HFFc6 (cell line): Measurements from ENCODE around the gene CCL16. TPM values are rescaled to one million over a fixed set of nuclear protein-coding genes. Genes with fewer than 3 reads are reported as not detected.

Experiments used
- DNase-seq: peaks from one replicate; pipeline ENCODE4 v3.0.0-alpha.2; 2018
- H3K27ac Mint-ChIP-seq: 2 replicates; pipeline ENCODE4 v1.8.0; 2020; ENCODE audit warnings: mild to moderate bottlenecking, mixed read lengths
- H3K27me3 Mint-ChIP-seq: 2 replicates; pipeline ENCODE4 v1.8.0; 2021; ENCODE audit warnings: mild to moderate bottlenecking, moderate library complexity, mixed read lengths; ENCODE audit not compliant: insufficient read depth
- H3K36me3 Mint-ChIP-seq: 2 replicates; pipeline ENCODE4 v1.8.0; 2021; ENCODE audit warnings: low read depth, mixed read lengths
- H3K4me1 Mint-ChIP-seq: 2 replicates; pipeline ENCODE4 v1.8.0; 2020; ENCODE audit warnings: low read depth, mixed read lengths
- H3K4me3 Mint-ChIP-seq: 2 replicates; pipeline ENCODE4 v1.8.0; 2020; ENCODE audit warnings: mild to moderate bottlenecking, moderate library complexity, mixed read lengths
- H3K9me3 Mint-ChIP-seq: 2 replicates; pipeline ENCODE4 v1.8.0; 2020; ENCODE audit warnings: mild to moderate bottlenecking, mixed read lengths
- total RNA-seq, 6 experiments: library from RNA; stranded (reverse); fragmentation: NEBNext Ultra II Directional; extraction: Animal tissue kit (Norgen Biotek cat#: 25700); gene quantifications; 2 replicates in 1 of 6; 3 replicates in 5 of 6; pipeline ENCODE4 v1.2.3, GENCODE V29; 2021
- TF ChIP-seq, protein P1 (sequence below): fragments of 200-600 bp; sonication (generic); IDR thresholded peaks from 2 replicates; pipeline ENCODE4 v1.5.0; 2021; ENCODE audit warnings: antibody characterized with exemption, mild to moderate bottlenecking

CCL16 gene
- total RNA-seq, 6 experiments from 2014 or later, result not detected

DNA sequence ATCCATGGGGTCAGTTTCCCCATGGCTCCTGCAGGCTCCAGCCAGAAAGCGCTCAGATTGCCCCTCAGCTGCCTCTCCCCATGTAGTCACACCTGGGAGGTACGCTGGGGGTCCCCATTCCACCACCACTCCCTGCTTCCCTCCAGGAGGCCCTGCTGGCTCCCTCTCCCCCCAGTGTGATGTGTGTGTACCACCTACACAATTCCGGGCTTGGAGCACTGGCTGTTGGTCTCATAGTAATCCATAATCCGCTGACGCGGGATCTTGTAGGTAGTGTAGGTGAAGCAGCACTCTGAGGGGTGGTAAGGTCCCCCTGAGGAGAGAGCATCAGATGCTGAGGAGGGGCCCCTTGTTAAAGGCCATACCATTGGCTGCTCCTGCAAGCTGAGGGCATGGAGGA, 2.8 kb upstream of the CCL16 start:
- no peaks in the 10 kb centered on the region for H3K9me3 Mint-ChIP-seq
- H3K27me3 Mint-ChIP-seq, result peaks cover 11% of the 10 kb centered on the region
- TF ChIP-seq, protein P1, sequence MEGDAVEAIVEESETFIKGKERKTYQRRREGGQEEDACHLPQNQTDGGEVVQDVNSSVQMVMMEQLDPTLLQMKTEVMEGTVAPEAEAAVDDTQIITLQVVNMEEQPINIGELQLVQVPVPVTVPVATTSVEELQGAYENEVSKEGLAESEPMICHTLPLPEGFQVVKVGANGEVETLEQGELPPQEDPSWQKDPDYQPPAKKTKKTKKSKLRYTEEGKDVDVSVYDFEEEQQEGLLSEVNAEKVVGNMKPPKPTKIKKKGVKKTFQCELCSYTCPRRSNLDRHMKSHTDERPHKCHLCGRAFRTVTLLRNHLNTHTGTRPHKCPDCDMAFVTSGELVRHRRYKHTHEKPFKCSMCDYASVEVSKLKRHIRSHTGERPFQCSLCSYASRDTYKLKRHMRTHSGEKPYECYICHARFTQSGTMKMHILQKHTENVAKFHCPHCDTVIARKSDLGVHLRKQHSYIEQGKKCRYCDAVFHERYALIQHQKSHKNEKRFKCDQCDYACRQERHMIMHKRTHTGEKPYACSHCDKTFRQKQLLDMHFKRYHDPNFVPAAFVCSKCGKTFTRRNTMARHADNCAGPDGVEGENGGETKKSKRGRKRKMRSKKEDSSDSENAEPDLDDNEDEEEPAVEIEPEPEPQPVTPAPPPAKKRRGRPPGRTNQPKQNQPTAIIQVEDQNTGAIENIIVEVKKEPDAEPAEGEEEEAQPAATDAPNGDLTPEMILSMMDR, result no peak
- DNase-seq, result no peak
- no peaks in the 10 kb centered on the region for H3K4me1 Mint-ChIP-seq
- no peak overlapping the region for H3K27ac Mint-ChIP-seq
- H3K4me3 Mint-ChIP-seq, result no peak overlapping the region
- H3K36me3 Mint-ChIP-seq, result no peaks in the 10 kb centered on the region

DNA sequence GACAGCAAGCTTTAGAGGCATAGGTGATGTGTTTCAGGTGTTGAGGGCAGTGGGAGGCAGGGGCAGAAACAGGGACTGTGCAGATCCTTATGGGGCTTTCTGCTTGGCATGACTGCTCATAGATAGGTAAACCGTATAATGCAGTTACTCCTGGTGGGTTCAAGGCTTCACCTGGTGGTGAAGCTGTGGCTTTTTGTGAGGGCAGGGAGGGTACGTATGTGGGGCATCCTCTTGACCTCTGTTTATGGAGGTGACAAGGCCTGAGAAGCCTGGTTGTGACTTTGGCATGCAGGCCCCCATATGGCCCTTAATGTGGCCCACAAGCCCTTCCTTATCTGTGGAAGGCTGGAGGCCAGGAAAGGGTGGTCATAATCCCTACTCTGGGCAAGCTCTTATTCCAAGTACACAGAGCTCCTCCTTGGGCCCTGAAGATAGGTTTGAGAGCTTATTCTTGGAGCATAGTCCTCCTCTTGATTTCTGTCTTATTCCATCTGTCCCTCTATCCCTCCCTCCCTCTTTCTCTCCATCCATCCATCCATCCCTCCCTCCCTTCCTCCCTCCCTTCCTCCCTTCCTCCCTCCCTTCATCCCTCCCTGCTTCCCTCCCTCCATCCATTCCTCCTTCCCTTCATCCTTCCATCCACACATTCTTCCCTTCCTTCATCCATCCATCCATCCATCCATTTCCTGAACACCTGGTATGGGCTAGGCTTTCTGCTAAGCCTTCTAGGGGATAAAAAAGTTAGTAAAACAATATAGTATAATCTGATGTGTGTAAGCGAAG, 1.3 kb upstream of the CCL16 start:
- Mint-ChIP-seq H3K4me1 (no peaks in the 10 kb centered on the region), H3K27ac (no peak overlapping the region), H3K36me3 (no peaks in the 10 kb centered on the region), H3K4me3 (no peak overlapping the region), H3K9me3 (no peaks in the 10 kb centered on the region), H3K27me3 (peaks cover 11% of the 10 kb centered on the region)
- no peak for DNase-seq
- TF ChIP-seq, protein P1, result no peak

- peaks cover 11% of the 10 kb centered on the region for H3K27me3 Mint-ChIP-seq
- no peak overlapping the region for H3K4me3 Mint-ChIP-seq
- H3K27ac Mint-ChIP-seq, result no peak overlapping the region
- TF ChIP-seq, protein P1, result no peak
- no peaks in the 10 kb centered on the region for H3K4me1 Mint-ChIP-seq
- no peaks in the 10 kb centered on the region for H3K36me3 Mint-ChIP-seq
- H3K9me3 Mint-ChIP-seq, result no peaks in the 10 kb centered on the region
- no peak for DNase-seq
Observed at GRCh38 chr17:35981908-35982330, 622 bp upstream of the CCL16 start.

DNA sequence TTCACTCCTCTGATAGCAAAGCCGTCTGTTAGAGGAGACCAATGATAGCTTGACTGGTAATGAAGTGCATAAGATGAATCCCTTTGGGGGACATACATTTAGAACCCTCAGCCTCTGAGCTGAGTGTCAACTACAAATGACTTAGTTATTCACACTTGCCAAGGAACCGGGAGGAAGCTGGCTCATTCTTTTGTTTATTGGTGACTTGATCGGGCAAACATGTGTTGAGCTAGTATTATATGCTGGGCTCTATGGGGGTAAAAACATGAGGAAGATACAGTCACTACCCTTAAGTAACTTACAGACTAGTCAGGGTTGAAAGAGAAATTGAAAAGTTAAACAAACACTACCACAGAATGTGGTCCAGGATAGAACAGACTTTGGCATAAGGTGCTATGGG, 3.0 kb downstream of the CCL16 start:
- Mint-ChIP-seq H3K27me3 (peaks cover 4% of the 10 kb centered on the region), H3K4me3 (no peak overlapping the region), H3K4me1 (peaks cover 9% of the 10 kb centered on the region), H3K36me3 (no peaks in the 10 kb centered on the region), H3K27ac (no peak overlapping the region), H3K9me3 (no peaks in the 10 kb centered on the region)
- TF ChIP-seq, protein P1, result no peak
- no peak for DNase-seq

- no peak overlapping the region for H3K4me3 Mint-ChIP-seq
- H3K36me3 Mint-ChIP-seq, result no peaks in the 10 kb centered on the region
- no peak overlapping the region for H3K27ac Mint-ChIP-seq
- no peak for DNase-seq
- peaks cover 4% of the 10 kb centered on the region for H3K27me3 Mint-ChIP-seq
- peaks cover 15% of the 10 kb centered on the region for H3K4me1 Mint-ChIP-seq
- H3K9me3 Mint-ChIP-seq, result no peaks in the 10 kb centered on the region
- TF ChIP-seq, protein P1, result no peak
Observed at GRCh38 chr17:35977509-35977908, 3.8 kb downstream of the CCL16 start.
